Erythroblast (primary cell): ENCODE data around the gene ARHGEF1.

ENCODE experiments used
- DNase-seq, 2 experiments: peaks; one replicate each; lab custom pipeline; 2025; lab: John Stamatoyannopoulos, UW
- GATA1 ChIP-seq: IDR thresholded peaks from 2 replicates; pipeline ENCODE4 v1.6.1; 2011; ENCODE audit warnings: low read depth, mild to moderate bottlenecking, control low read depth, low read length, moderate library complexity
- POLR2A ChIP-seq: IDR thresholded peaks from 2 replicates; pipeline ENCODE4 v1.6.1; 2011; ENCODE audit warnings: mild to moderate bottlenecking, low read length

Gene ARHGEF1

DNA sequence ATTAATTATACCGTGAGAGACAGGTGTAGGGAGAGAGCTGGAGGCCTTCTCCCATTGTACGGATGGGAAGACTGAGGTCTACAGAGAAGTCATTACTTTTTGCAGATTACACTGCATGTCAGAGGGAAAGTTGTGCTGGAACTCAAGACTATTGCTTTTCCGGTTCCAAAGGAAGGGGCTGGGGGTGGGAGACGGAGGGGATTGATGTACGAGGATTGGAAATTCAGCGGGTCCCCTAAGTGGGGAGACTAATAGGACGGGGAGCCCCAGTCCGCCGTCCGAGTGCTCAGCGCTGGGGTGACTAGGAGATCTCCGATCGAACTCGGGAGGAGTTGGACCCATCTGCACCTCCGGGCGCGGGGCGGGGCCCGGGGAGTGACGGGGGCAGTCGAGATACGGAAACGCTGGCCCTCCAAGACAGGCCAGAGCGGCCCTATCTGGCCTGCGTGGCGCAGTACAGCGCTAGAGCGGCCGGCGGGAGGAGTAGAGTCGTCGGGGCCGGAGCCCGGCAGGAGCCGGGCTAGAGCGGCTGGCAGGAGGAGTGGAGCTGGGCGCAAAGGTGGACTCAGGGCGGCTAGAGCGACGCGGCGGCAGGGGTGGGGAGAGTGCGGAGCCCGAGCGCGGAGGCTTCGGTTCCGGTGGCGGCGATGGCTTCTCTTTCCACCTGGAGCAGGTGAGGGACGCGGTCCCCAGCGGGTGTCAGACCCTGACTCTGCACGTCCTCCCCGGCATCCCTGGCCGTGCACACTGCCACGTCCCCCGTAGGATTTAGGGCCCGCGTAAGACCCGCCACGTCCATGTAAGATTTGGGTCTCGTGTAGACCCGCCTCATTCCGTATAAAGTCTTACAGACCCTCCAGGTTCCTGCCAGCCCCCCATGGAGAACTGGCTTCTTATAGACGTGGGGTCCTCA lies 1.1 kb downstream of the ARHGEF1 start:
- DNase-seq: peak; percentile 97 to 98
- TF ChIP-seq POLR2A (peak; percentile 66), GATA1 (no peak)

DNA sequence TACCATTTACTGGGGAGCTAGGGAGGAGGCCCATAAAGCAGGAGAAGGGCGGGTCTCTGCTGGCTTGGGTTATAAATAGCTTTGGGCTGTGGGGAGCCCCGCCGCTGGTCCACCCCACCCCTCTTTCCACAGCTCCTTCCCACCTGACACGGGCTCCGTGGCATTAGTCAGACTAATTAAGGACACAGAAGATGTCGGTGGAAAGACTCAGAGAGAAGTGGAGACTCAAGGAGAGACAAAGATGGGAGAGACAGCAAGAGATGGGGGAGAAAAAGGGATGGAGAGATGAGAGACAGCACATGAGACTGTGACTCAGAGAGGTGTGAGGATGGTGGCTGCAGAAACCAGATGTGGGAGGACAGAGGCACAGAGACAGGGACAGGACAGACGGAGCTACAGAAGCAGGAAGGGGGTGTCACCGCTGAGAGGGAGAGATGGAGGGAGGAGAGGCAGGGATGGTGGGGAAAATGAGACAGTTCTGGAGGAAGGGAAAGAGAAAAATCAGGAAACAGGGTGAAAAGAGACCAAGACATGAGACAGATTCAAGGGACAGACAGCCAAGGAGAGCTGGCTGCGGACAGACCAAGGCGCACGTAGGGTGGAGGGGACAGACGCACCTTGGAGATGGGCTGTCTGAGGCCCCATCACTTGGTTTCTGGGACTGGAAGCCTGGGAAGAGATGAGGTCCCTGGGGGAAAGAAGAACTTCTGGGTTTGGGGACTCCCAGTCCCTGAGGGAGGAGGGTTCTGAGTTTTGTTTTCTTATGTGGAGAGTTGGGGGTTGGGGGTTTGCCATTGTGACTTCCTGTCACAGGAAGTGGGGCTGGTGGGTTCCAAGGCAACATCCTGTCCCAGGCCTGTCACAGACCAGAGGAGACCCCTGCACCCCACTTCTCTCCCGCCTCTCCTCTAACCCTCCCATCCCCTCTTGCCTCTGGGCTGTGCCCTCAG lies 4.1 kb downstream of the ARHGEF1 start:
- no peak for DNase-seq
- TF ChIP-seq GATA1: no peak
- no peak for TF ChIP-seq POLR2A

DNA sequence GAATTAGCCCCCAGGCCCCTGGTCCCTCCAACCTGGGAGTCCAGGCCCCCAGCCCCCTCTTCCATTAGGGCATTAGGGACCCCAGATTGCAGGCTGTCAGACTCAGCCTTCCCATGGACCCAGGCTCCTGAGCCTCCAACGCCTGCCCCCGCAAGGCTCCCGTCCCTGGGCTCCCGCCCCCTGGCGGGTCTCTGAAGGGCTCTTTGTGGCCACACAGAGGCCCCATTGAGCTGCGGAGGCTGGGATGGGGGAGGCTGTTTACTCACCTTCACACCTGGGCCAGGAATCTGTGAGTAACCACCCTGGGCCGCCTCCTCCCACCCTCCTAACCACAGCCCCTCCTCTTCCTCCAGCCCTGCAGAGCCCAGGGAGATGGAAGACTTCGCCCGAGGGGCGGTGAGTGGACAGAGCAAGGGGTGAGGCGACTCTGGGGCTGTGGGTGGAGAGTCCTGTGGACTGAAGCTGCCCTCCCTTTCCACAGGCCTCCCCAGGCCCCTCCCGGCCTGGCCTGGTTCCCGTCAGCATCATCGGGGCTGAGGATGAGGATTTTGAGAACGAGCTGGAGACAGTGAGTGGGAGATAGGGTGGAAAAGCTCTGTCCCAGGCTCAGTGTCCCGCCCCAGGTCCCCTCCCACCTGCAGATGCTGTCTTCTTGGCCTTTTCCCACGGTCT lies 4.9 kb downstream of the ARHGEF1 start:
- TF ChIP-seq POLR2A (no peak), GATA1 (no peak)
- DNase-seq: no peak

DNA sequence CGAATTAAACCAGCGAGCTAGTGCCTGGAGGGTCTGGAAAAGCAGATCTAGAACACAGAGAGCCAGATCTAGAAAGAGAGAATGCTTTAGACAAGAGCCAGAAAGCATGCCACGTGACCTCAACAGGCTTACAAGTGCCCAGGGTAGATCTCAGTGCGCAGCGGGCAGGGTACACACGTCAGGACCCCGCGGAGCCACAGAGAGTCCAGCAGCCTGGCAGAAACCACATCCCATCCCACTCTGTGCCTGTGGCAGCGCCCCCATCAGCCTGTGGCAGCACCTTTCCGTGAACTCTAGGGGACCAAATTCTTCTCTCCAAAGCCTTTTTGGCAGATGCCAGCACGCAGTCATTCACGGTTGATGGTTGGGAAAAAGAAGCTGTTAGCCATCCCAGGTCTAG lies 5.9 kb downstream of the ARHGEF1 start:
- DNase-seq: no peak
- TF ChIP-seq POLR2A (no peak), GATA1 (no peak)

DNA sequence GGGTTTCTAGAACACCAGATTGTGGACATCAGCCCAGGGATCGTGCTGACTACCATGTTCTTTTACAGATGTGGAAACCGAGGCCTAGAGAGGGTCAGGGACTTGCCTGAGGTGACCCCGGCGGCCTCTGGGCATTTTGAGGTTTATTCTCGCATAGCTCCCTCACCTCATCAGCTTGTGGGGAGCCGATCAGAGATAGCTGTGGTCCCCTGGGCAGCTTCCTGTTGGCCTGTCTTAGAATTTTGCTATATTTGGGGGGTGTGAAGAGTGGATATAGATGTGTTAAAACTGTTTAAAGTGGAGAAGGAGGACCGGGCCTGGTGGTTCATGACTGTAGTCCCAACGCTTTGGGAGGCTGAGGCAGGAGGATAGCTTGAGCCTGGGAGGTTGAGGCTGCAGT lies 6.9 kb downstream of the ARHGEF1 start:
- DNase-seq: no peak
- no peak for TF ChIP-seq POLR2A
- TF ChIP-seq GATA1: no peak

DNA sequence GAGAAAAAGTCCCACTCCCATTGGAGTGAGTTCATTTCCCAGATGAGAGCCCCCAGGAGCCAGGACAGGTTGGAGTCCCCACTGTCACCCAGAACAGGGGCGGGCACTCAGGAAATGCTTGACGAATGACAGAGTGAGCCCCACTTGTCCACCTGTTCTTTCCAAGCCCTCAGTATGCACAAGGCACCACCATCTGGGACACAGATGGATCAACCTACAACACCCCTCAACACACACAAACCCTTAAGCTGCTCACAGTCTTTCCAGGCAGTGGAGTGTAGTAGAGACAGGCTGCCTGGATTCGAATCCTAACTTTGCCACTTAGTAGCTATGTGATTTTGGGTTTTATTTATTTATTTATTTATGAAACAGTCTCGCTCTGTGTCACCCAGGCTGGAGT lies 8.0 kb downstream of the ARHGEF1 start:
- no peak for DNase-seq
- TF ChIP-seq POLR2A: no peak
- TF ChIP-seq GATA1: no peak

DNA sequence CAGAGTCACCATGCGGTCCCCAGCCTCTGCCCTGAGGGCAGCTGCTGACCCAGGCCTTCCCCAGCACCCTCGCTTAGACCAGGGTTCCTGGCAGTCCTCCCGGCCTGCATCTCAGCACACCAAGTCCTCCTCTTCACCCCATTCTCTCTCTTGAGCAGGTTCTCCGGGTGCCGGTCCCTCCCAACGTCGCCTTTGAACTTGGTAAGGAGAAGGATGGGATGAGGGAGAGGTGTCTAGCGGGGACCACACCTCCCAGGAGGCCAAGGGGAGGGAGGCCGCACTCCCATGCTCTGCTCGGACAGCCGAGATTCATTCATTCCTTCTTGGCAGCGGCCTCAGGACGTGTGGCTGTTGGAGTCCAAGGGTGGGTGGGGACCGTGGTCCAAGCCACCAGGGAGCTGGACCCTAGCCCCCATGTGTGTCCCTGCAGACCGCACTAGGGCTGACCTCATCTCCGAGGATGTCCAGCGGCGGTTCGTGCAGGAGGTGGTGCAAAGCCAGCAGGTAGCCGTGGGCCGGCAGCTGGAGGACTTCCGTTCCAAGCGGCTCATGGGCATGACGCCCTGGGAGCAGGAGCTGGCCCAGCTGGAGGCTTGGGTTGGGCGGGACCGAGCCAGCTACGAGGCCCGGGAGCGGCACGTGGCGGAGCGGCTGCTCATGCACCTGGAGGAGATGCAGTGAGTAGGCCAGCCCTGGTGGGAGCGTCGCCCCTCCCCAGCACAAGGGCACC lies 9.4 kb downstream of the ARHGEF1 start:
- TF ChIP-seq GATA1: no peak
- no peak for TF ChIP-seq POLR2A
- DNase-seq: no peak

DNA sequence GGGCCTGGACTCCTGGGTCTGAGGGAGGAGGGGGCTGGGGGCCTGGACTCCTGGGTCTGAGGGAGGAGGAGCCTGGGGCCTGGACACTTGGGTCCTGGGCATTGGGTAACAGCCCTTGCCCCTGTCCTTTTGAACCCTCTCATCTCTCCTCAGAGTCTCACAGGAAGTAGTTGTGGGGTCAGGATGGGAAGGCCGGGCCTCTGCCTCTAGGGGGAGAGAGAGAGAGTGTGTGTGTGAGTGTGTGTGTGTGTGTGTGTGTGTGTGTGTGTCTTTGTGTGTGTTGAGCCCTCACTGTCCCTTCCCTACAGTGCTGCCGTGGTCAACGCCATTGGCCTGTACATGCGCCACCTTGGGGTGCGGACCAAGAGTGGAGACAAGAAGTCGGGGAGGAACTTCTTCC lies 10.9 kb downstream of the ARHGEF1 start:
- TF ChIP-seq GATA1 (no peak), POLR2A (no peak)
- DNase-seq: peak in 1 of 2 experiments; percentile 49

DNA sequence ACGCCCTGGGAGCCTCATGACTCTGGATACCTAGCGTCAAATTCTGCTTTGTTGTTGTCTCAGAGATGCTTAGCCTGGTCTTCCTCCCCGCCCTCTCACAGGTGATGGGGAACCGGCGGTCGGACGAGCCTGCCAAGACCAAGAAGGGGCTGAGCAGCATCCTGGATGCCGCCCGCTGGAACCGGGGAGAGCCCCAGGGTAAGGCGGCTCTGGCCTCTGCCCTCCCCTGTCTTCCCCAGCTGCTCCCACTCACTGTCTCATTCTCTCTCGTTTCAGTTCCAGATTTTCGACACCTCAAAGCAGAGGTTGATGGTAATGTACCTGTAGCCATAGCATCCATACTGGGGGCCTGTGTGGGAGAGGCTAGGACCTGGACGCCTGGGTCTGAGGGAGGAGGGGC lies 11.4 kb downstream of the ARHGEF1 start:
- TF ChIP-seq POLR2A (no peak), GATA1 (no peak)
- no peak for DNase-seq

DNA sequence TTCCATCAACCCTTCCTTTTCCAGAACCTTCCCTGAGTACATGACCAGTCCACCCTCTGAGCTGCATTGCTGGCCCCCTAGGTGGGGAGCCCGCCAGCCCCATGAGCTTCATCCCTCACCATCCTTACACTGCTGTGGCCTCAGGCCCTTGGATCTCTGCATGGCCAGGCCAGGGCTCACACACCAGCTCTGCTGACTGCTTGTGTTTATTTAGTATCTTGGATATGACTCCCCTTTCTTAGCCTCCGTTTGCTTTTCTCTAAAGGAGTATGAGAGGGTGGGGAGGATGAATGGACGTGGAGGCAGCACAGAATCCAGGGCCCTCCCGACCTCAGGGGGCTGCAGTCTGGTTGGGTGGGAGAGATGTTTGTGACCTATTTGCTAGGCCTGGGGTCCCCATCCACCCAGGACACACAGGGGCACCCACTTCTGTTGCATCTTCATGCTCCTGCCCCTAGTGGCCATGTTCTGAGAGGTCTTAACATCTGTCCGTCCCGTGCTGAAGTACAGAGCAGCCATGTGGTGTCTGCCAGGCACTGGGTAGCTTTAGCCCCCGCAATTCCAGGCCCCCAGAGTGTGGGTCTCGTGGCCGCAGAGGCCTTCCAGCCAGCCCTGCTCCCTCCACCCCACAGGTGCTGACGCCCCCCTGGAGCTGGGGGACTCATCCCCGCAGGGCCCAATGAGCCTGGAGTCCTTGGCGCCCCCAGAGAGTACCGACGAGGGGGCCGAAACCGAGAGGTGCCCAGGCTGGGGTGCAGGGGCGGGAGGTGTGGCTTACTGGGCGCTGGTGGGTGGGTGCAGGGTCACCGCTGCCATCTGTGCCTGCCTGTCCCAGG lies 13.0 kb downstream of the ARHGEF1 start:
- DNase-seq: no peak
- TF ChIP-seq POLR2A: no peak

DNA sequence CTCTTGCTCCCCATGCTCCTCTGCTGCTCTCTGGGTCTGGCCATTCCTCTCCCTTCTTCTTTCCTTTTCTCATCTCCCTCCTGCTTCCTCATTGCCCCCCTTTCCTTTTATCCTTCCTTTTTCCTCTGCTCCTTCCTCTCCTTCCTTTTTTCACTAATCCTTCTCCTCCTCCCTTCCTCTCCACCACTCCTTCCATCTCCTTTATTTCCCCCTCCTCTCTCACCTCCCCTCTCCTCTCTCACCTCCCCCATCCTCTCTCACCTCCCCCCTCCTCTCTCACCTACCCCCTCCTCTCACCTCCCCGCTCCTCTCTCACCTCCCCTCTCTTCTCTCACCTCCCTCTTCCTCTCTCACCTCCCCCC lies 13.6 kb downstream of the ARHGEF1 start:
- TF ChIP-seq GATA1 (no peak), POLR2A (no peak)
- DNase-seq: no peak

DNA sequence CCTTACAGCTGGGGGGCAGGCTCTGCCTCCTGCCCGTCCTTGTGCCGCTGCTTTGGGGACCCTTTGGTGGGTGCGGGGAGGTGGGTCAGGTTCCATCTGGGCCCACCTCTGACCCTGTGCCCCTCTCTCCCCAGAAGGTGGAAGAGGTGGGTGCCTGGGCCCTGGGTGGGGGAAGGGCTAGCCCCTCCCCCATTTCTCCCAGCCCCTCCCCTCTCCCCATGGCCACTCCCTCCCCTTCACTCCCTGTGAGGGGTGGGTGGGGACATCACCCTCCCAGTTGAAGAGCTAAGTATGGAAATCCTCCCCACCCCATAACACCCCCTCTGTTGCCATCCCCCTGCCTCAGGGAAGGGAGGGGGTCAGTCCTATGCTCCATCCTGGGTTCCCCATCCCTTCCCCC lies 14.2 kb downstream of the ARHGEF1 start:
- DNase-seq: no peak
- TF ChIP-seq POLR2A: no peak
